IMR-90 (cell line): ENCODE data around the gene PMM1. TPM values are rescaled to one million over a fixed set of nuclear protein-coding genes. Genes with fewer than 3 reads are reported as not detected.
A peak's percentile ranks its signal among the peaks of the same experiment; 100 is the strongest.

Experiments used
- ATAC-seq: fragments of 200-7000 bp; cut with Tn5 transposase; 2 replicates; pipeline ENCODE4 v1.9.1; 2020; ENCODE audit warnings: low read depth, mild to moderate bottlenecking, moderate library complexity
- BruUV-seq: library from RNA; stranded (reverse); fragments of 400-500 nt; replicated peaks from 2 replicates; lab custom pipeline; 2021; lab: Mats Ljungman, UMichigan
- CTCF ChIA-PET: fragments of 300-600 bp; formaldehyde crosslinking; extraction: SDS; loops from one replicate; lab custom pipeline; 2021; ENCODE audit warnings: antibody characterized with exemption; lab: Yijun Ruan, JAX
- POLR2A ChIA-PET: fragments of 300-600 bp; sonication (Branson Sonifier 250); formaldehyde crosslinking; loops from one replicate; lab custom pipeline; 2022; ENCODE audit warnings: antibody characterized with exemption; ENCODE audit not compliant: unreplicated experiment; lab: Charles Lee
- DNase-seq: peaks from one replicate; pipeline ENCODE4 v3.0.0; 2013
- H2AFZ ChIP-seq: replicated peaks from 2 replicates; pipeline ENCODE3; 2013; ENCODE audit warnings: low read length, mild to moderate bottlenecking; ENCODE audit not compliant: poor library complexity
- H2AK5ac ChIP-seq: 2 replicates; pipeline ENCODE4 v1.6.1; 2013; ENCODE audit warnings: low read depth, low read length, inconsistent platforms
- H2AK9ac ChIP-seq: replicated peaks from 2 replicates; pipeline ENCODE3; 2013; ENCODE audit warnings: mild to moderate bottlenecking, low read depth, low read length, moderate library complexity; ENCODE audit not compliant: poor library complexity
- H2BK120ac ChIP-seq: 2 replicates; pipeline ENCODE4 v1.6.1; 2013; ENCODE audit warnings: low read depth, low read length, inconsistent platforms
- H2BK15ac ChIP-seq: 3 replicates; pipeline ENCODE4 v1.6.1; 2013; ENCODE audit warnings: low read depth, low read length, inconsistent platforms
- H2BK20ac ChIP-seq: 2 replicates; pipeline ENCODE4 v1.6.1; 2013; ENCODE audit warnings: low read depth, mild to moderate bottlenecking, inconsistent platforms, low read length, moderate library complexity
- H2BK5ac ChIP-seq: 2 replicates; pipeline ENCODE4 v1.6.1; 2013; ENCODE audit warnings: mild to moderate bottlenecking, low read depth, low read length, inconsistent platforms; ENCODE audit not compliant: poor library complexity, severe bottlenecking
- H3K14ac ChIP-seq: replicated peaks from 2 replicates; pipeline ENCODE4 v1.6.1; 2013; ENCODE audit warnings: low read depth, low read length, inconsistent platforms
- H3K18ac ChIP-seq: 2 replicates; pipeline ENCODE4 v1.6.1; 2013; ENCODE audit warnings: low read depth, low read length, control low read depth
- H3K23ac ChIP-seq: 2 replicates; pipeline ENCODE4 v1.6.1; 2013; ENCODE audit warnings: low read depth, low read length, inconsistent platforms
- H3K27ac ChIP-seq: 2 replicates; pipeline ENCODE4 v1.5.1; 2013; ENCODE audit warnings: mild to moderate bottlenecking, control low read depth, low read length; ENCODE audit not compliant: insufficient read depth
- H3K27me3 ChIP-seq: 2 replicates; pipeline ENCODE4 v1.6.1; 2013; ENCODE audit warnings: low read length; ENCODE audit not compliant: control insufficient read depth, insufficient read depth
- H3K36me3 ChIP-seq: 2 replicates; pipeline ENCODE4 v1.6.1; 2013; ENCODE audit warnings: low read length, mixed read lengths; ENCODE audit not compliant: control insufficient read depth, insufficient read depth
- H3K4ac ChIP-seq: 2 replicates; pipeline ENCODE4 v1.6.1; 2013; ENCODE audit warnings: low read depth, low read length, inconsistent platforms
- H3K4me1 ChIP-seq: 2 replicates; pipeline ENCODE4 v1.6.1; 2013; ENCODE audit warnings: low read length, mixed read lengths; ENCODE audit not compliant: control insufficient read depth, insufficient read depth
- H3K4me2 ChIP-seq: 2 replicates; pipeline ENCODE4 v1.6.1; 2013; ENCODE audit warnings: low read depth, mild to moderate bottlenecking, control low read depth, low read length, moderate library complexity
- H3K4me3 ChIP-seq: 2 replicates; pipeline ENCODE4 v1.5.1; 2013; ENCODE audit warnings: low read depth, mild to moderate bottlenecking, control low read depth, low read length, moderate library complexity; ENCODE audit not compliant: insufficient read depth
- H3K56ac ChIP-seq: 2 replicates; pipeline ENCODE4 v1.6.1; 2013; ENCODE audit warnings: low read length, inconsistent platforms; ENCODE audit not compliant: insufficient read depth; ENCODE audit errors: extremely low read depth
- H3K79me1 ChIP-seq, 2 experiments: 2 replicates each; pipeline ENCODE4 v1.6.1; 2013; ENCODE audit warnings: low read length in 2 of 2, inconsistent platforms in 1 of 2, low read depth in 1 of 2
- H3K9ac ChIP-seq: 2 replicates; pipeline ENCODE4 v1.6.1; 2013; ENCODE audit warnings: low read depth, low read length, control low read depth
- H3K9me1 ChIP-seq: 2 replicates; pipeline ENCODE4 v1.6.1; 2013; ENCODE audit warnings: low read length, inconsistent platforms; ENCODE audit not compliant: insufficient read depth
- H3K9me3 ChIP-seq: 2 replicates; pipeline ENCODE4 v1.6.1; 2013; ENCODE audit warnings: low read length; ENCODE audit not compliant: control insufficient read depth, insufficient read depth
- H4K20me1 ChIP-seq: 2 replicates; pipeline ENCODE4 v1.6.1; 2013; ENCODE audit warnings: low read length, inconsistent platforms; ENCODE audit not compliant: insufficient read depth
- H4K5ac ChIP-seq: 2 replicates; pipeline ENCODE4 v1.6.1; 2013; ENCODE audit warnings: mild to moderate bottlenecking, low read depth, low read length, control low read depth
- H4K8ac ChIP-seq, 2 experiments: 2 replicates each; pipeline ENCODE4 v1.6.1; 2013; ENCODE audit warnings: low read depth in 2 of 2, low read length in 2 of 2, control low read depth in 1 of 2, inconsistent platforms in 1 of 2
- H4K91ac ChIP-seq: 2 replicates; pipeline ENCODE4 v1.6.1; 2013; ENCODE audit warnings: low read depth, low read length, inconsistent platforms; ENCODE audit not compliant: insufficient read depth
- BHLHE40 ChIP-seq: fragments of 150-350 bp; IDR thresholded peaks from 2 replicates; pipeline ENCODE4 v1.6.1; 2016; ENCODE audit warnings: mild to moderate bottlenecking, low read depth, low read length
- FOS ChIP-seq: fragments of 150-350 bp; IDR thresholded peaks from 2 replicates; pipeline ENCODE4 v1.6.1; 2016; ENCODE audit warnings: low read depth, low read length
- NFE2L2 ChIP-seq: fragments of 150-350 bp; IDR thresholded peaks from 2 replicates; pipeline ENCODE4 v1.6.1; 2016; ENCODE audit warnings: low read depth, mild to moderate bottlenecking, low read length
- POLR2A ChIP-seq: IDR thresholded peaks from 2 replicates; pipeline ENCODE4 v1.6.1; 2012; ENCODE audit warnings: mild to moderate bottlenecking, low read depth, low read length
- SMC3 ChIP-seq: fragments of 150-350 bp; IDR thresholded peaks from 2 replicates; pipeline ENCODE4 v1.6.1; 2016; ENCODE audit warnings: low read depth, mild to moderate bottlenecking, antibody characterized with exemption, low read length, moderate library complexity
- WGBS, 2 experiments: methylation state at CpG; one replicate each; pipeline versions ENCODE4 v1.1.5 to v1.1.7; 2013; ENCODE audit warnings: missing lambda C conversion rate in 2 of 2; ENCODE audit not compliant: insufficient read length in 1 of 2; ENCODE audit errors: extremely low coverage in 2 of 2; 5-methylcytosine and 5-hydroxymethylcytosine counted together
- dilution Hi-C: fragments of 300-500 bp; cut with HindIII; formaldehyde crosslinking; loops from one replicate; pipeline ENCODE4 v1.14.3; 2018; ENCODE audit warnings: low sequenced_read_pairs; ENCODE audit not compliant: unreplicated experiment
- in situ Hi-C: fragments of 300-500 bp; cut with MboI; formaldehyde crosslinking; loops from 3 replicates; pipeline ENCODE4 v1.14.3; 2019; ENCODE audit warnings: low sequenced_read_pairs, inconsistent platforms, mixed read lengths
- intact Hi-C: fragments of 100-400 bp; cut with micrococcal nuclease; formaldehyde crosslinking; loops from 2 replicates; pipeline ENCODE4 v1.10.0; 2022
- polyA plus RNA-seq, 3 experiments: library from polyadenylated mRNA; depleted of rRNA; stranded (reverse); fragments of >200 nt; gene quantifications; 2 replicates each; pipeline ENCODE4 v1.2.3, GENCODE V29; 2012; ENCODE audit warnings: low replicate concordance in 1 of 3
- total RNA-seq: library from RNA; depleted of rRNA; stranded (reverse); fragments of >200 nt; gene quantifications from 2 replicates; pipeline ENCODE4 v1.2.3, GENCODE V29; 2012
- TF ChIP-seq, protein P1 (sequence below): fragments of 150-350 bp; IDR thresholded peaks from 2 replicates; pipeline ENCODE4 v1.6.1; 2016; ENCODE audit warnings: low read depth, mild to moderate bottlenecking, low read length, moderate library complexity, borderline replicate concordance

The PMM1 gene
- total and polyA plus RNA-seq, 2 of the 4 experiments (the other 2 are of a cell fraction) = 22.8 to 92.8 TPM

DNA sequence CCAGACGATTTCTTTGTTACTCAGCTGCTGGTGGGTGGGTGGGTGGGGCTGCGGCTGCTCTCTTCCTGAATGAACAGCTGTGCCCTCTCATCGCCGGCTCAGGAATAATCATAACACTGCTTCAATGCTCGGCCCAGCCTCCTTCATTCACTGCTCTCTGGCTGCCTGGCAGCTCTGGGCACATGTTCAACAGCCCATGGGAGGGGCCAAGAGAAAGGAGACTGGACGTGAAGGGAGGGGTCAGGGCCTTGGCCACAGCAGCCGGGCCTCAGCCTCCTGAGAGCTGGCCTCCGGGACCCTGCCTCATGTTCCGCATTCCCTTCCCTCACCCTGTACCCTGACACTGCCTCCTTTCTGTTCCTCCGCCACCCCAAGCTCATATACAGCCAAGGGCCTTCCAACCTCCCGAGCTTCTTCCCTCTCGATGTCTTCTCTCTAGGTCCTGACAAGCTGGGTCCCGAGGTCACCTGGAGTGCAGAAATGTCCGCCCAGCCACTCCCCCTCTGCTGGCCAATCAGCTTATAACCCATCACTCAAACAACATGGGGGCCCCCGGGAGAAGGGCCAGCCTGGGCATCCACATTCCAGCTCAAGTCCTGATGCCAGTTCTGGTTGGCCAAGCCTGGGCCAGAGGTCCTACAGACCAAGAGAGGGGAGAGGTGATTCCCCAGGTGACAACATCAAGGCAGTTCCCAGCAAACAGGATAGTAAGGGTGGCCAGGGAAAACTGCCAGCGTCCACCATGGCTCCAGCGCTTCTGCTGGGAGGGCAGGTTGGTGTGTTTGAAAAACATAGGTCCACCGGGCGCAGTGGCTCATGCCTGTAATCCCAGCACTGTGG is 32.0 kb downstream of the PMM1 start (continued):
- TF ChIP-seq SMC3 = no peak
- no peak for TF ChIP-seq BHLHE40
- no peak for TF ChIP-seq POLR2A

DNA sequence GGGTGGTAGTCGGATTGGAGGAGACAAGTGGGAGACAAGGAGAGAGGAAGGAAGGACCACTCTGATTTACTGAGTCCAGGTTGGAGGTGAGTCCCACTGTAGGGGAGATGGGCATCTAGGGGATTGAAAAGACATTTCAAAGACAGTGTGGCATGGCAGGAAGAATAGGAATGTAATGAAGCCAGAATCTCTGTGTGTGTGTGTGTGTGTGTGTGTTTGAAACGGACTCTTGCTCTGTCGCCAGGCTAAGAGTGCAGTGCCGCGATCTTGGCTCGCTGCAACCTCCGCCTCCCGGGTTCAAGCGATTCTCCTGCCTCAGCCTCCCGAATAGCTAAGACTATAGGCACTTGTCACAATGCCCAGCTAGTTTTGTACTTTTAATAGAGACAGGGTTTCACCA is 33.1 kb downstream of the PMM1 start:
- peak overlapping the region; percentile 96 to 98 for H4K8ac ChIP-seq
- intact Hi-C loops = no loop called here
- DNase-seq = no peak
- H2AK9ac ChIP-seq = peak overlapping the region; percentile 98
- H3K4me1 ChIP-seq = peaks cover 26% of the 10 kb centered on the region
- H3K4me3 ChIP-seq = no peak overlapping the region
- H2BK5ac ChIP-seq = peak overlapping the region; percentile 97
- in situ Hi-C loops = no loop called here
- dilution Hi-C loops = no loop called here
- H4K91ac ChIP-seq = peak overlapping the region; percentile 100
- no peaks in the 10 kb centered on the region for H3K9me3 ChIP-seq
- WGBS, 2 experiments = 80% methylated on average over 3 of the region's 10 CpGs; no CpG with 5 or more reads in 1 of the 2 experiments
- H3K18ac ChIP-seq = peak overlapping the region; percentile 98
- H3K4ac ChIP-seq = peak overlapping the region; percentile 100
- POLR2A ChIA-PET = no interaction called here
- H3K56ac ChIP-seq = peak overlapping the region; percentile 98
- H2BK20ac ChIP-seq = peak overlapping the region; percentile 100
- peak overlapping the region; percentile 99 for H3K27ac ChIP-seq
- no peak overlapping the region for H3K9ac ChIP-seq
- peaks cover 25% of the 10 kb centered on the region for H3K9me1 ChIP-seq
- H3K79me1 ChIP-seq = peaks cover 4 to 43% of the 10 kb centered on the region in 2 experiments; a peak in 3 of 4 replicates
- peak overlapping the region; percentile 99 for H4K5ac ChIP-seq
- no peaks in the 10 kb centered on the region; the same call in 1 of the 2 replicates for H4K20me1 ChIP-seq
- no TSS peak for BruUV-seq
- peak overlapping the region; percentile 100 for H2BK15ac ChIP-seq
- CTCF ChIA-PET = interaction anchor here (1.2 to 2.2 kb wide), 2 partner anchors 13 to 153 kb away, joined by 4 to 8 read pairs; partner anchors contain the start of gene POLR3H
- TF ChIP-seq BHLHE40 (no peak), FOS (no peak), NFE2L2 (no peak), SMC3 (no peak)
- TF ChIP-seq, protein P1, sequence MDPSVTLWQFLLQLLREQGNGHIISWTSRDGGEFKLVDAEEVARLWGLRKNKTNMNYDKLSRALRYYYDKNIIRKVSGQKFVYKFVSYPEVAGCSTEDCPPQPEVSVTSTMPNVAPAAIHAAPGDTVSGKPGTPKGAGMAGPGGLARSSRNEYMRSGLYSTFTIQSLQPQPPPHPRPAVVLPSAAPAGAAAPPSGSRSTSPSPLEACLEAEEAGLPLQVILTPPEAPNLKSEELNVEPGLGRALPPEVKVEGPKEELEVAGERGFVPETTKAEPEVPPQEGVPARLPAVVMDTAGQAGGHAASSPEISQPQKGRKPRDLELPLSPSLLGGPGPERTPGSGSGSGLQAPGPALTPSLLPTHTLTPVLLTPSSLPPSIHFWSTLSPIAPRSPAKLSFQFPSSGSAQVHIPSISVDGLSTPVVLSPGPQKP = no peak
- H2AK5ac ChIP-seq = peak overlapping the region; percentile 100
- ATAC-seq = no peak
- H3K27me3 ChIP-seq = no peaks in the 10 kb centered on the region
- peak overlapping the region; percentile 76 for H2AFZ ChIP-seq
- H3K14ac ChIP-seq = peak overlapping the region; percentile 97
- no peaks in the 10 kb centered on the region for H3K36me3 ChIP-seq
- no peak overlapping the region for H3K4me2 ChIP-seq
- H3K23ac ChIP-seq = peak overlapping the region; percentile 98
- H2BK120ac ChIP-seq = peak overlapping the region; percentile 100
